ENCODE results near the gene COL5A2.

DNA sequence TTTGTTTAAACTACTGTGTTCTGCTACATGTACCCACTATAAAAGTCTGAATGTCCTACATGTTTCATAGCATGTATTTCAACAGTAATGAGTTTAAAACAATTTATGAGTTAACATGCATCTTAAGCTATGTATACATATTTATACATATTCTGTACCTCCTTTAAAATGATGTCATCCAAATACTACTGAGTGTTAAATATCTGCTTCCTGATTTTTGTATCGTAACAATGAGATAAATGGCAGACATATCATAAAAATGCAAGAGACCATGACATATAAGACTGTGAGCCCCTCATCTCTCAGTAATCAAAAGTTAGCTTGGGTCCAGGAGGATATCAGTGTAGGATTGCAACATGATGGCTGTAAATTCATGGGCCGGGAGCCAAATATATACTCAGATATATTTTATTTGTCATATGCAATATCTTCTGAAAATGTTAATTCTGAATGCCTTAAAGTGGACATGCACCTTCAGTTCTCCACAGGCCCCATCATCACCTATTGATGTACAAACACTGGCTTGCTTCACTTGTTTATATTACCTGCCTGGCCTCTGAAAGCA is 3.6 kb downstream of the COL5A2 start:
- TF ChIP-seq BHLHE40 (IDR thresholded peaks at IDR 0.05; ENCODE audit: borderline replicate concordance): no peak
- TF ChIP-seq TARDBP (IDR thresholded peaks at IDR 0.05): no peak
- no peak for TF ChIP-seq LEF1 (IDR thresholded peaks at IDR 0.05; ENCODE audit: borderline replicate concordance)
- no peak for TF ChIP-seq ZNF384 (IDR thresholded peaks at IDR 0.05)
- no peak for TF ChIP-seq SP1 (IDR thresholded peaks at IDR 0.05)
- TF ChIP-seq FOXM1 (IDR thresholded peaks at IDR 0.05; ENCODE audit: borderline replicate concordance): no peak
- TF ChIP-seq ARNT (IDR thresholded peaks at IDR 0.05): no peak
- no peak for TF ChIP-seq CTBP1 (IDR thresholded peaks at IDR 0.05; ENCODE audit: borderline replicate concordance)
- no peak for TF ChIP-seq L3MBTL2 (conservative IDR thresholded peaks at IDR 0.05)
- TF ChIP-seq SUZ12 (IDR thresholded peaks at IDR 0.05): no peak
- TF ChIP-seq, protein P1, sequence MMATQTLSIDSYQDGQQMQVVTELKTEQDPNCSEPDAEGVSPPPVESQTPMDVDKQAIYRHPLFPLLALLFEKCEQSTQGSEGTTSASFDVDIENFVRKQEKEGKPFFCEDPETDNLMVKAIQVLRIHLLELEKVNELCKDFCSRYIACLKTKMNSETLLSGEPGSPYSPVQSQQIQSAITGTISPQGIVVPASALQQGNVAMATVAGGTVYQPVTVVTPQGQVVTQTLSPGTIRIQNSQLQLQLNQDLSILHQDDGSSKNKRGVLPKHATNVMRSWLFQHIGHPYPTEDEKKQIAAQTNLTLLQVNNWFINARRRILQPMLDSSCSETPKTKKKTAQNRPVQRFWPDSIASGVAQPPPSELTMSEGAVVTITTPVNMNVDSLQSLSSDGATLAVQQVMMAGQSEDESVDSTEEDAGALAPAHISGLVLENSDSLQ (IDR thresholded peaks at IDR 0.05): no peak
- TF ChIP-seq FOXK2 (IDR thresholded peaks at IDR 0.05): no peak
- TF ChIP-seq FOXA1 (IDR thresholded peaks at IDR 0.05): no peak
- no peak for TF ChIP-seq HDGF (IDR thresholded peaks at IDR 0.05; ENCODE audit: borderline replicate concordance)
